ENCODE measurements around the gene DAGLB.
A peak's percentile ranks its signal among the peaks of the same experiment; 100 is the strongest.

The DAGLB gene

GRCh38 chr7:6375348-6376101, 72.2 kb downstream of the DAGLB start:
- DNase-seq, result peak; percentile 52 to 62
- TF ChIP-seq GATA1 (IDR thresholded peaks at IDR 0.05; ENCODE audit: low read depth, low read length) (no peak), POLR2A (IDR thresholded peaks at IDR 0.05; ENCODE audit: low read length) (no peak)

- no peak for DNase-seq
- TF ChIP-seq GATA1 (IDR thresholded peaks at IDR 0.05; ENCODE audit: low read depth, low read length) (no peak), POLR2A (IDR thresholded peaks at IDR 0.05; ENCODE audit: low read length) (no peak)
Observed at GRCh38 chr7:6367701-6368211, 80.0 kb downstream of the DAGLB start.

- DNase-seq, result no peak
- no peak for TF ChIP-seq POLR2A (IDR thresholded peaks at IDR 0.05; ENCODE audit: low read length)
Observed at GRCh38 chr7:6365451-6365850, 82.3 kb downstream of the DAGLB start.

DNA sequence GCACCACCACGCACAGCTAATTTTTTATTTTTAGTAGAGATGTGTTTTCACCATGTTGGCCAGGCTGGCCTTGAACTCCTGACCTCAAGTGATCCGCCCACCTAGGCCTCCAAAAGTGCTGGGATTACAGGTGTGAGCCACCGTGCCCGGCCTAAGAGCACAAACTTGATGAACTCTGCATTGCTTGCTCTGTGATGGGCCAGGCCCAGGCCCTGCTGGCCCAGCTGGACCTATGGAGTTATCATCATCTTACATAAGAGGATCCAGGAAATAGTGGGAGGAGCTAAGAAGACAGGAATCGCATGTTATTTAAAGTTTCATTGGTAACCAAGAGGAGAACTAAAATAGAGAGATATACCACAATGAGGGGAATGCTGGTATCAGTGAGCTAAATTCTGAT, 86.9 kb downstream of the DAGLB start:
- TF ChIP-seq POLR2A (IDR thresholded peaks at IDR 0.05; ENCODE audit: low read length) (no peak), GATA1 (IDR thresholded peaks at IDR 0.05; ENCODE audit: low read depth, low read length) (no peak)
- peak; percentile 21 to 22 for DNase-seq

- no peak for DNase-seq
- no peak for TF ChIP-seq GATA1 (IDR thresholded peaks at IDR 0.05; ENCODE audit: low read depth, low read length)
Observed at GRCh38 chr7:6359734-6360133, 88.0 kb downstream of the DAGLB start.

All from erythroblast (primary cell).